Urothelium cell line (cell line): Measurements from ENCODE around the gene CDC42SE2.
"Not testable (repeated sequence)": the region's sequence is repeated elsewhere in the genome, so short reads cannot be mapped to it uniquely, and the experiment has no call there.

Experiments
- DNase-seq: peaks from one replicate; pipeline ENCODE4 v3.0.0; 2011; ENCODE audit warnings: low spot score, mixed read lengths
- FAIRE-seq: peaks from 2 replicates; lab custom pipeline; 2011; peaks lifted over from hg19 to GRCh38; lab: Jason Lieb, UNC

The CDC42SE2 gene

DNA sequence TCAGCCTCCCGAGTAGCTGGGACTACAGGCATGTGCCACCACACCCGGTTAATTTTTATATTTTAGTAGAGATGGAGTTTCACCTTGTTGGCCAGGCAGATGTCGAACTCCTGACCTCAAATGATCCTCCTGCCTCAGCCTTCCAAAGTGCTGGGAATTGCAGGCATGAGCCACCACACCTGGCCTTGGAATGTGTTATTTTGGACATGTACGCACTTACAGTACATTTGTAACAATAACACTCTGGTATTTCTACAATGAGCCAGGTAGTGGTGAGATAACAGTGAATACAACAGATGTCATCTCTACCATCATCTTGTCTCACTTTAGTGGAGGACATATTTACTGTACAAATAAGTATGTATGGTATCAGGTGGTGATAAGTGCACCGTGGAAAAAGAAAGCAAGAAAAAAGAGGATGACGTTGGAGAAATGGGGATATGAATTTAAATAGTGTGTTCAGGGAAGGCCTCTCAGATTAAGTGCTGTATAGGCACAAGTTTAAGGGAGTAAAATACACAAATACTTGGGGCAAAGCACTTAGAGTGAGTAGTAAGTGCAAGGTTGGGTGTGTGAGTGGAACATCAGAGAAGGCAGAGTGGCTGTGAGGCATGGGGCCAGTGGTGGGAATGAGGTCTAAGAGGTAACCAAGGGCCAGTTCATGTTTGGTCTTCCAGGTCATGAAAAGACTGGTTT, 100.1 kb downstream of the CDC42SE2 start:
- no peak for DNase-seq
- no peak for FAIRE-seq

DNA sequence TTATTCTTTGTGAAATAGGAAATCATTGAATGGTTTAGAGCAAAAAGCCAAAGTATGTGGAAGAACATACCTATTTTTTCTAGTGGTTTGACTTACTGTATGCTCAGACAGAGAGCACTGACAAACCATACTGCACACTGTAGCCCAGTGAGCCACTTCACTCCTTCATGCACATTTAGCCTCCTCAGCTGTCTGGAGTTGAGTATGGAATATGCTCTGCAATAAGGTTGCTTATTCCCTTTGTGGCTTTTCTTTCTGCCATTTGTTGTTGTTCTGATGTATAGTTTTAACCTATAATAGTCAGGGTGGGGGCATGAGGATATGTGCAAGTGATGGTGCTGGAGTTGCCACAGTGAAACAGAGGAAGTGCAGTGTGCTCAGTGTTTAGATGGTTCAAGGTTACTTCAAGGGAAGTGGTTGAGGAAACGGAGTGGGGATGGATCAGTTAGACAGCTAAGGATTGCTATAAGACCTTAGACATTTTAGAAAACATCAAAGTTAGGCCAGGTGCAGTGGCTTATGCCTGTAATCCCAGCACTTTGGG, 100.7 kb downstream of the CDC42SE2 start:
- no peak for DNase-seq
- no peak for FAIRE-seq

DNA sequence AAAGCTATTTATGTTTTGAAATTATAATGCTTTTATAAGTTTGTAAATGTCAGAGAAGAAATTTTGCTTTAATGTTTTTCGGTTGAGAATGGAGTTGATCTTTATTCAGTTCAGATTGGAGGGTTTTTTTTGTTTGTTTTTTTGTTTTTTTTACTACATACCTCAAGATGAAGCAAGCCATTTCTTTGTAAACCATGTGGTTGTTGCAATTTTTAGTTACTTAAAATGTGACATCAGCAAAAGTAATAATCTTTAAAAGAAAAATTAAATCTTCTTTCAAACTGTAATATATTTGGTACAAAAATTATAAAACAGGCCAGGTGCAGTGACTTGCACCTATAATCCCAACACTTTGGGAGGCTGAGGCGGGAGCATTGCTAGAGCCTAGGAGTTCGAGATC, 102.6 kb downstream of the CDC42SE2 start:
- DNase-seq (no peak), FAIRE-seq (no peak)

DNA sequence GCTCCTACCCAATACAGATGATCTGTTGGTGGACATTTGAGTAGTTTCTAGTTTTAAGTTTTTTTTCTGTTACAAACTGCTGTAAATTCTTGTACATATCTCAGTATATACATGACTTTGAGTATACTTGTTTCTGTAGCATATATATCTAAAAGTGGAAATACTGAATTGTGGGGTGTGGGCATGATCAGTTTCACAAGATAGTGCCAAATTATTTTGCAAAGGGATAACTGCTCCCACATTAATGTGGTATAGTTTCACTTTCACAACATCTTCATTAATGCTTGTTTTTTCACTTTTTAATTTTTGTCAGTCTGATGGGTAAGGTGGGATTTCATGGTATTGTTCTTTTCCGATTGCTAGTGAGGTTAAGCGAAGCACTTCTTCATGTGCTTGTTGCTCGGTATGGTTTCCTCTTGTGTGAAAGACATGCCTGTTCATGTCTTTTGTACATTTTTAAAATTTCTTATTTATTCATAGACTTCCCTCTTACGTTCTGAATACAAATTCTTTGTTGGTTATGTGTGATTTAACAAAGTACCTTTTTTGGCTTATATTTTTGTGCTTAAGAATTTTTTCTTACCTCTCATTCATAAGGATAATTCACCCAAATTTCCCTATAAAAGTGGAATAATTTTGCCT, 103.5 kb downstream of the CDC42SE2 start:
- FAIRE-seq (no peak), DNase-seq (no peak)

DNA sequence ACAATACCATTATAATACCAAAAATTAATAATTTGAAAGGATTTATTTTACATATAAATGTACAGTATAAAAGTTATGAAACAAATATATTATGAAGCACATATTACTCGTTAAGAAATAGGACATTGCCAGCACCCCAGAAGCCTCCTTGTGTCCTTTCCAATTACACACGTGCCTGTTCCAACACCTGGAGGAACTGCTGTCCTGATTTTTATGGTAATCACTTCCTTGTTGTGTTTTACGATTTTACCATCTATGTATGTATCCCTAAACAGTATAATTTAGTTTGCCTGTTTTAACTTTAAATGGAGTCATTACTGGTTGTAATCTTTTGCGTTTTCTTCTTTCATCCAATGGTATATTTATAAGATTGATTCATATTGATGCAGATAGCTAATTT, 105.0 kb downstream of the CDC42SE2 start:
- DNase-seq, result no peak
- no peak for FAIRE-seq

DNA sequence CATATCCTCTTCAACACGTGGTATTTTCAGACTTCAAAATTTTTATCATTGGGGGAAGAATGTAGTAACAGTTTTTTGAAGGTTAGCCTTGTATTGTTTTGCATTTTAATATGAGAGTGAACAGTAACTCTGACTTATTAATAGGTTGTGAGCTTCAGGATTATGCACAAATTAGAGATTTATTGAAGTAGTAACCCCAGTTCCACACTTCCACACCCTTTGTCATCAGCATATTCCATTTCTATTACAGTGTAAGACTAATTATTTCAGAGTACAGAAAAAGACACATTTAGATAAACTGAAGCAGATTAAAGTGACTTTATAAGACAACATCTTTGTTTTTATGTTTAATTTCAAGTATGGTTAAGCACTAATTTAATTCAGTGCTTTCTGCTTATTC, 105.7 kb downstream of the CDC42SE2 start:
- FAIRE-seq (no peak), DNase-seq (no peak)

DNA sequence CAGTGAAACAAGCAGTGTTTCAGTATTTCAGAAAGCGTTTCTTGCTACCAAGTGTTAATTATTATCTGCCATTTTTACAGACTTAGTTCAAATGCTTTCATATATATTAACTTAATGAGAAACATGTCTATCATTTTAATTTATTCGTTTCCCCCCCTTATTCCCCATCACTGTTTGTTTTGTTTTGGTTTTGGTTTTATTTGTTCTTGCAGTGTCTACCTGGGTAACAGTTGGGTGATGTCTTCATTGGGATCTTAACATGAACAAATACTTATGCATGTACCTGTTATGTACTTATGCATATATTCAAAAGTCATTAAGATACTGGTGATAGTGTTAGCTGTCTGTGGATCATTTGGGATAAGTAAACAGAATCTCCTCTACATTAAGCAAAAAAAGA, 108.0 kb downstream of the CDC42SE2 start:
- no peak for DNase-seq
- FAIRE-seq, result no peak

DNA sequence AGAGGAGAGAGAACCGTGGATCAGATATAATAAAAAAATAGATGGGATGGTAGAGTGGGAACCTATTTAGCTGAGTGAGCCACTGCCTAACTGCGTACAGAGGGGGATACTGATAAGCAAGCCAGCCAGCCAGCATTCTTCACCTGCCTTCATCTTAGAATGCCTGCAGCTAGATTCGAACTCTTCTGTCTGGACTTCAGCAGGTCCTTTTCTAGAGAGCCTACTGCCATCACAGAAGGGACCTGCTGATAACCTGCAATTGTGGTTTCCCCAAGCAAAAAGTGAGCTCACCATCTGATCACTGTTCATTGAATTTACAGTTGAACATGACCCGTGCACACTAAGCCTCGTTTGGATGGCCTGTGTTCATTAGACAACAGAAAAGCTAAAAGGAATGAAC, 109.4 kb downstream of the CDC42SE2 start:
- DNase-seq (no peak), FAIRE-seq (no peak)

DNA sequence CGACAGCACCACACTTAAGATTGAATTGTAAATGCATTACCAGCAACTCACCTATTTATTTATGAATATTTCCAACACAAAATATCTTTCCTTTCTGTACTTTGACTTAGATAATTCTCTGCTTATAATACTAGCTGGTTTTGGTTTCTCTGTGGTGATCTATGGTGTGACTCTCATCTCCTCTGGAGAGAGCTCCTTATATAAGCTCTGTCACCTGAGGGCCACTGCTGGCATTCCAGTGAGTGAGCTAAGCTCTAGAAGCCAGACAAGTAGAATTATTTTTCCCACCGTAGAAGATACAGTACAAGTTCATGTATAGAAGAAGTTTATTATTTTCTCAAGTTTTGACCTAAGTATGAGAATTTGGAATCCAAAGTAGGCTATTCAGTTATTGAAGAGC, 111.5 kb downstream of the CDC42SE2 start:
- DNase-seq (no peak), FAIRE-seq (no peak)

DNA sequence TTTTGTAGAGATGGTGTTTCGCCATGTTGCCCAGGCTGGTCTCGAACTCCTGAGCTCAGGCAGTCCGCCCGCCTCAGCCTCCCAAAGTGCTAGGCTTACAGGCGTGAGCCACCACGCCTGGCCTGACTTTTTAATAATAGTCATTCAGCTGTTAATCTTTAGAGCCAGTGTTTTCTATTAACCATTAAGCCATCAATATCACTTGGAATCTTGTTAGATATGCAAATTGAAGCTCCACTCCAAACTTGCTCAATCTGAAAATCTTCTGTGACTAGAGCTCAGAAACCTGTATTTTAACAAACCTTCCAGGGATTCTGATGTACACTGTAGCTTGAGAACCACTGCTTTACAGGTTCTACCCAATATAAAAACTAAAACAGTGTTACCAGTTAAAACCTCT, 113.5 kb downstream of the CDC42SE2 start:
- DNase-seq (no peak), FAIRE-seq (no peak)

DNA sequence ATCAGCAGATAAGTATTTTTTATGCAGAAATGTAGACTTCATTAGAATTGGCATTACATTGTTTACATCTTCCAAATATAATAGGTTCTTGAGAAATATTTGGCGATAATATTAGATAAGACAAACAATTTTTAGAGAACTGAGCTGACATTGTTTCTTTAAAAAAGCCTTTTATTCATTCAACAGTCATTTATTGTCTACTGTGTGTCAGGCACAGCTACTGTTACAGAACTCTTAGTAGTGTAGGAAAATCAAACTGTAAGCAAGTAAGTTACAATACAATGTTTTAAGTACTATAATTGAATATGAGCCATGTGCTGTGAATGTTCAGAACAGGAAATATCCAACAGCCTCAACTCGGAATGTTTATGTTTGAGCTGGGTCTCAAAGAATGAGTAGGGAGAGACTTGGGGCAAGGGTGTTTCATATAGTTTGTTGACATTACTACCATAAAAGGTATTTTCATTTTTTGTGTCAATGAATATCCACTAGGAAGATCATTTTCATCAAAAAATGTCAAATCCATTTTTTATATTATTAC, 114.0 kb downstream of the CDC42SE2 start:
- no peak for FAIRE-seq
- no peak for DNase-seq

DNA sequence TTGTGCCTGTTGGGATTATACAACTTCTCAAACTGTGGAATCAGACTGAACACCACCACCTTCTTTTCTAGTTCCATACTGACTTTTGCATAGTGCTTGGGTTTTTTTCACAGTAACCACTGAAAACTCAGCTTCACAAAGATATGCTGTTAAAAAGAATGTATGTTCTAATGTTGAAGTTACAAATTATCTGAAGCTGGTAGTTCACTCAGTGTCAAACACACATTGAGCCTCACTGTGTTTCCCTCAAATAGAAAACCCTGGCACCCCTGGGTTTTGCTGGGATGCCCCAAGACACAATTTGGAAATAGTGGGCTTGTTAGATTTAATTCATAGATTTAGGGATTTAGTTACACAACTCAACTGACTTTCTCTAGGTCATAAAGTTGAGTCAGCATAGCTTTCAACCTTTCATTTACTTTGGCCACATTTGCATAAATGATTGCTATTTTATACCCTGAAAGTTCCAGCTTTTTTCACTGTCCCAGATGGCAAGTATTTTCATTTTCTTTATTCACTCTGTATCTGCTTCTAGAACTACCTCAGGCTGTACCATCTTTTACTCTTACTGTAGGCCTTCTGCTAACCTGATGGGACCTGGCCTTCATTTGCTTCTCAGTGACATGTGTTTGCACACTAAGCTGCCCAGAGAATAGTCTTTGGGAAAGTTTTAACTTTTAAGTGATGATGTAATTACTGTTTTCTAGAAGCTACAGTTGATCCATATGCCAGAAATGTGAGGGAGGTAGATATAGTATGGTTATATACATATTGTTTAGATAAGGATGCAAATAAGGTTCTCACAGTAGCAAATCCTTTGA, 115.1 kb downstream of the CDC42SE2 start:
- FAIRE-seq, result no peak

DNA sequence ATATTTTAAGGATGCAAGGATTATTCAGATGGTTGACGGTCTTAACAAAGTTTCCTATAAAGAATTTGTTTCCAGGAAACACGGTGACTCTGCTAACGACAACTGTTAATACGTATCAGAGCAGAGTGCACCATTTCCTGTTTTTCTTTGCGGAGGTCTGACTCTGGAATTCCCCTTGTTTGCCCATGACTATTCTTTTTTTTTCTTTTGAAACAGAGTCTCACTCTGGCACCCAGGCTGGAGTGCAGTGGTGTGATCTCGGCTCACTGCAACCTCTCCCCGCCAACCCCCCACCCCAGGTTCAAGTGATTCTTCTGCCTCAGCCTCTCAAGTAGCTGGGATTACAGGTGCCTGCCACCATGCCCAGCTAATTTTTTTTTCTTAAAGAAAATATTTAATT, 115.9 kb downstream of the CDC42SE2 start:
- DNase-seq (no peak), FAIRE-seq (no peak)

More for the DNA sequence above, 115.1 kb downstream of the CDC42SE2 start:
- DNase-seq, result no peak

DNA sequence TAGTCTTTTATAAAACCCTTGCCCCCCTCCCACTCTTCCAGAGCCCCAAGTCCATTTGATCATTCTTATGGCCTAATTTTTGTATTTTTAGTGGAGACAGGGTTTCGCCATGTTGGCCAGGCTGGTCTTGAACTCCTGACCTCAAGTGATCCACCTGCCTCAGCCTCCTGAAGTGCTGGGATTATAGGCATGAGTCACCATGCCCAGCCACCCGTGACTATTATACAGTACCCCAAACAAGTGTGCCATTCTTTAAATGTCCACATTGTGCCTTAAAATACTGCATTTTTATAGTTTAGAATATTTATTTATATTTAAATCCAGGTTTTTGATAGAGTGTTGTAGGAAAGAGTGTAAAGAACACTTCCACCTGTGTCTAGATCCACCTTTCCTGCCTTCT, 116.4 kb downstream of the CDC42SE2 start:
- not testable (repeated sequence) for DNase-seq, FAIRE-seq

DNA sequence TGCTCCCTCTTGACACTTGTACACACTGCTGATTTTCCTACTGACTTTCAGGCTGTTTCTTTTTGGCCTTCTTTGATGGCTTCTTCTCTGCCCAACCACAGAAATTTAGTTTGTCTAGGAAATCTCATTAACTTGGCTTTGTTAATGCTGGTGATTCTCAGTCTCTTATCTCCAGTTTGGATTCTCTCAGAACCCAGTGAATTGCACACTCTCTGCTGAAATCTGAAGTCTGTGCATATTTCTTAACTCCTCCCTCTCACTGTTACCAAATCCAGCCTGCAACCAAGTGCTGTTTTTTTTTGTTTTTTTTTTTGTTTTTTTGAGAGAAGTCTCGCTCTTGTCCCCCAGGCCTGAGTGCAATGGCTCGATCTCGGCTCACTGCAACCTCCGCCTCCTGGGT, 117.2 kb downstream of the CDC42SE2 start:
- DNase-seq, result no peak
- no peak for FAIRE-seq

DNA sequence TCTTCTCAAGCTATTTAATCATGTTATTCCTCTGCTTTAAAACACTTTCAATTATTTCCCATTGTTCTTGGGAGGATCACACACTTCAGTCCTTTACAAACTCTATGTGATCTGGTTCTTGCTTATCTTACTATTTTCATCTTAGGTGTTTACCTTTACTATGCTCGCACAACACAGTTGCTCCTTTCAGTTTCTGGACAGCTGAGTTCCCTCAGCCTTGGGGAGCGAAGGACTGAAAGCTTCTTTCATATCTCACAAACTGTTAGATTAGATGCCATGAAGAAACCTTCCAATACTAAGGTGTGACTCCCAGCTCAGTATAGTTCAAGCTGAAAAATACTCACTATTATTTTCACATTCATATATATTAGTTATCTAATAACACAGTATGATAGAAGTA, 117.9 kb downstream of the CDC42SE2 start:
- no peak for FAIRE-seq
- no peak for DNase-seq

DNA sequence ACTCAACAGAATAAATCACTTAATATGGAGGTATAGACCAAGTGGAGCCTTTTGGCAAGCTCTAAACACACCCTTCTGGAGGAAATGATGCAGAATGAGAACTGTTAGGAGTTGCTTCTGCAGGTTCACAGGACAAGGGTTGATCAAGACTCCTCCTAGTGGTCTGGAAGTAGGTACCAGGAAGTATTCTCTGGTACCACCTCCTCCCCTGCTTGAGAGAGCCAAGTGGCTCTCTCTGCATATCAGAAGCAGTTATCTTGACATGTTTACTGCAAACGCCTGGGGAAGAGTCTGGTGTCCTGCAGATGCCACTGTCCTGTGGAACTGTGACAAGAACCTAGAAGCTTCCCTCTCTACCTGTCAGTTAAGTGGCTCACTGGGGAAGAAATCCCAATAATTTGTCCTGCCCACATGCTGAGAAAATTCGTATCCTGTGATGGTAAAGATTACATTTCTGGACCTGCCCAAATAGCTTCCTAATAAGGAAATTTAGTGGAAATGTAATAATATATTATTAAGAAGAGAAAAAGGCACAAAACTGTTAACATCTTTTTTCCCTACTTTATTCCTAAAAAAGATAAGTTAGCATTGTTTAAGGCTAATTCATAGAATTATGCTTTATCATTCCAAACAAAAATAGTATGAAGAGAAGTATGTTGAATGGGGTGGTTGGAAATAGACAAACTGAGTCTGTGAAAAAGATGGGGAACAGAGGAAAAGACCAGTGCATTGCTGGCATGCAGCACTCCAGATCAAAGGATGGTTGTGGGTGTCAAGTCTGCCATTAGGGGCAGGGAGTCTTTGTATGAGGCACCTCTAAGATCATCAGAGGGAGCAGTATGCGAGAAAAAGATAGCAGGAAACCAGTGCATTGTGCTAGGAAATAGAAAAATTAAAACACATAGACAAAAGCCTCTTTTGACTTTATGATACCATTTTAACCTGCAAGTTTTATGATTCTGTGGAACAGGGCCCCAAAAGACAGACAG, 118.8 kb downstream of the CDC42SE2 start:
- DNase-seq, result peak; percentile 27
- FAIRE-seq, result no peak

DNA sequence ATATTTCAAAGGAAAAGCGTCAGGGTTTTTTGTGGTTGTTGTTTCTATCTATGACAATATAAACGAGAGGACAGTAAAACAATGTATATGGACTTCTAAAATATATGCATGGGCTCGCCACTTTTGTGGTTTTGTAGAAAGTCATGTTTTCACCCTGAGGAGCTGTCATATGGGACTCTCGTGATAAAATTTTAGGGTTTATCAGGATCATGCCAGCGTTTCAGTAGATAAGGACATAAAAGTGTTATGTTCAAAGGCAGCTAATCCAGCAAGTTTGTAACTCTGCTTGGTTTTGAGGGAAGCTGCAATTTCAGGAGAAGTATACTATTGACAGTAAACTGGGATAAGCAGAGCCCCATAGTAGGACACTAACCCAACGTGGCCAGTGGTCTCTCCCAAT, 120.3 kb downstream of the CDC42SE2 start:
- FAIRE-seq (no peak), DNase-seq (no peak)

DNA sequence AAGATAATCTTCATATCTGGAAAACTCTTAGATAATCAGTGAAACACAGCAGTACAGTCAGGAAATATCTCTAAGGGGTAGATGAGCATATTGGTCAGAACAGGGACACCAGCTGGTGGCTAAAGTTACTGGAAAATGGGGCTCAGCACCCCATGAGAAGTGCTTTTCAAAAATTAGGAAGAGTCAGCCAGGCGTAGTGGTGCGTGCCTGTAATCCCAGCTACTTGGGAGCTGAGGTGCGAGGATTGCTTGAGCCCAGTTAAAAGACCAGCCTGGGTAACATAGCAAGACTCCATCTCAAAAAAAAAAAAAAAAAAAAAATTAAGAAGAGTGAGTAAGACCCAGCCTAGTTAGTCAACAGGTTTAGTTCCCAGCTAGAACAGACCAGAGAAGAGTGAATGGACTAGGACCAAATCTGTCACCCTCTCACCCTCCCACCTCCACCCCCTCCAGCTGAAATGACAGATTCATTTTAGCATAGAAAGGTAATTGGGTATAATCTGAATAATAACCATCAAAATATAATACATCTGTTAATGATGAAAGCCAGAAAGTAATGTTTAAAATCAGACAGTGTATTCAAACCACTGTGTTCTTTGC, 120.9 kb downstream of the CDC42SE2 start:
- FAIRE-seq, result no peak
- DNase-seq, result no peak

DNA sequence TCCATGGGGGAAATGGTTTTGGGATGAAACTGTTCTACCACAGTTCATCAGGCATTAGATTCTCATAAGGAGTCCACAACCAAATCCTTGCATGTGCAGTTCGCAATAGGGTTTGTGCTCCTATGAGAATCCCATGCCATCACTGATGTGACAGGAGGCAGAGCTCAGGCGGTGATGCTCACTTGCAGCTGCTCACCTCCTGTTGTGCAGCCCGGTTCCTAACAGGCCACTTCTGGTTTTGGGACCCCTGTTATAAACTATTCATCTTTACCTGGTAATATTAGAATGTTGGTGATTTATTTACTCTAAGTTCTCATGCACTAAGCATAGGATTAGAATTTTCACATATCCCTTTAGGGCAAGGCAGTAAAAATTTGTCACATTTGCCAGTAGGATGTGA, 122.3 kb downstream of the CDC42SE2 start:
- FAIRE-seq, result no peak
- no peak for DNase-seq
